ENCODE results near the gene PAX3.

The PAX3 gene

DNA sequence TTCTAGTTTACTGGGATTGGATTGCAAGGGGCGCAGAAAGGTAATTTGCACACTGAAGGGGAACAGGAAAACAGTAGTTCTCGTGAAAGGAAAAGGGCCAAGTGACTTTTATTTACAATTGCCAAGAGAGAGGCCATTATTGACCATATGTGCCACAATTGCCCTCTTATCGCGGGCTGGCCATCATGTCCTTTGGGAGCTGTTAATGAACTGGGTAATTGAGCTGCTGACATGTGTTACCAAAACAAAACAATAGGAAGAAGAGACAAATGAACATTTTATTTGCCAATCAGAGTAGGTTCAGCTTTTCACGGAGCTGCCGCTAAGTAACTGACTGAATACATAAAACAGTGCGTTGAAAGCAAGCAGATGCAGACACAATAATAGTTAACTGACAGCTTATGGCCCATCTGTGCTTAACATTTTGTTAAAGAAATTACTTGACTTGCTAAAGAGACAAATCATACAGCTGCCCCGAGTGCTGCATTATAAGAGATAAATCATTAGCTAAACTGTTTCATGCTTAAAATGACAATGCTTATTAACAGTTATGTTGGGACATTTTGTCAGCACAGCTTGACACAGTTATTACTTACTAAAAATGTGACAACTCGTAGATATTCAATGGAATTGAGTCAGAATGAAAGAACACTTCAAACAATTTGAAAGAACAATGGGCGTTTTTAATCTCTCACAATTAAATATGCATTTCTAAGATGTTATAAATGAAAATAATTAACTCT is 57.5 kb downstream of the PAX3 start:
- DNase-seq: no peak
- H3K27ac ChIP-seq: no peak overlapping the region
- intact Hi-C loops (cut with DNase I; ENCODE audit: low total_unique reads): no loop called here
- H3K4me3 ChIP-seq: no peak overlapping the region
- no peaks in the 10 kb centered on the region for H3K36me3 ChIP-seq
- peaks cover 0 to 4% of the 10 kb centered on the region in 2 donors for H3K27me3 ChIP-seq
- no peaks in the 10 kb centered on the region for H3K9me3 ChIP-seq
- peaks cover 0 to 4% (median 0%) of the 10 kb centered on the region in 4 donors for H3K4me1 ChIP-seq
- TF ChIP-seq, protein P1, sequence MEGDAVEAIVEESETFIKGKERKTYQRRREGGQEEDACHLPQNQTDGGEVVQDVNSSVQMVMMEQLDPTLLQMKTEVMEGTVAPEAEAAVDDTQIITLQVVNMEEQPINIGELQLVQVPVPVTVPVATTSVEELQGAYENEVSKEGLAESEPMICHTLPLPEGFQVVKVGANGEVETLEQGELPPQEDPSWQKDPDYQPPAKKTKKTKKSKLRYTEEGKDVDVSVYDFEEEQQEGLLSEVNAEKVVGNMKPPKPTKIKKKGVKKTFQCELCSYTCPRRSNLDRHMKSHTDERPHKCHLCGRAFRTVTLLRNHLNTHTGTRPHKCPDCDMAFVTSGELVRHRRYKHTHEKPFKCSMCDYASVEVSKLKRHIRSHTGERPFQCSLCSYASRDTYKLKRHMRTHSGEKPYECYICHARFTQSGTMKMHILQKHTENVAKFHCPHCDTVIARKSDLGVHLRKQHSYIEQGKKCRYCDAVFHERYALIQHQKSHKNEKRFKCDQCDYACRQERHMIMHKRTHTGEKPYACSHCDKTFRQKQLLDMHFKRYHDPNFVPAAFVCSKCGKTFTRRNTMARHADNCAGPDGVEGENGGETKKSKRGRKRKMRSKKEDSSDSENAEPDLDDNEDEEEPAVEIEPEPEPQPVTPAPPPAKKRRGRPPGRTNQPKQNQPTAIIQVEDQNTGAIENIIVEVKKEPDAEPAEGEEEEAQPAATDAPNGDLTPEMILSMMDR (IDR thresholded peaks at IDR 0.05): no peak

DNA sequence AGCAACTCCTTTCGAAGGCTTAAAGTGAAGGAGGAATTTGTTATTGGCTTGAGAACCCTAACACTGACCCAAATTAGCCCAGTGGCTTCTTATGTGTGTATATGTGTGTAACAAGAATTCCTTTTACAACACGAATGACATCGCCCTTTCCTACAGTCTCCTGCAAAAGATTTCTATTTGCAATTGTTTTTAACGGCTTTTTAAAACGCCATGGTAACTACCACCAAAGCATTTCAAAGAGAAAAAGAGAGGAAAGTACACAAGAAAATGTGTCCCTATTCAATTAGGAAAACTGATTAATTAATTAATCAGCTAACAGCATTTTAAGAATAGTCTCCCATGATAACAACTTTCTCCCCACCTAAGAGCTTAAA is 58.1 kb downstream of the PAX3 start:
- Histone ChIP-seq H3K36me3 (no peaks in the 10 kb centered on the region), H3K4me3 (no peak overlapping the region), H3K27me3 (peaks cover 0 to 4% of the 10 kb centered on the region in 2 donors), H3K27ac (no peak overlapping the region), H3K9me3 (no peaks in the 10 kb centered on the region), H3K4me1 (peaks cover 0 to 4% (median 0%) of the 10 kb centered on the region in 4 donors)
- TF ChIP-seq, protein P1 (IDR thresholded peaks at IDR 0.05): no peak
- DNase-seq: no peak
- intact Hi-C loops (cut with DNase I; ENCODE audit: low total_unique reads): no loop called here

DNA sequence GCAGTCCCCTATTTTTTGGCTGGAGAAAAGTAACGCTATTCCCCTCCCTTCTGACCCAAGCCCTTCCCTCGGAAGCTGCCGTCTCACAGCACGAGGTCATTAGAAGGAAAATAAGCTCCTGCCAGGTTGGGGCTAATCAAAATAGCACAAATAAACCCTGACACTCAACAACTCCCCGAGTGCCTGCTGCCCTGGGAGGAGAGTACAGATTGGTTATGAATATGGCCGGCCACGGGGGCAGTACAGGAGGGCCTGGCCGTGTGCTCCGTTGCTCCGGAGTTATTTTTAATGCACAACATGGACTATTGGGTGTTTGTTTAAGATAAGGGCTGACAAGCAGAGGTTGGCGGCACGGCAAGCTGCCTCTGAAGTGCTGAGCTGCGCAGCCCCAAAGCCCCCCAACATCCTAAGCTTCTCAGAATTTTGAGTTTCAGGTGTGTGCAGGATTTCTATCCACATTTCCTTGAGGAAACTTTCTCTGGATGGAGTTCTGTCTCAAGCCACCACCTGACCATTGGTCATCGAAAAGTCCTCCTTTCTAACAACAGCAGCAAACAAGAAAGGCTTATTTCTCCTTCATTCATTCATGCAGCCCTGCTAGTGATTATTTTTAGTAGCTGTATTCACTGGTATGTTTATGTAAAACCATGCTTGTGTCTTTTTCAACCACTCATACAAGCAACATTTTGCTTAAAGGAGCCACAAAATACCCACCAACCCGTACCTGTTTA is 58.7 kb downstream of the PAX3 start:
- no peak for DNase-seq
- intact Hi-C loops (cut with DNase I; ENCODE audit: low total_unique reads): no loop called here
- H3K27me3 ChIP-seq: peaks cover 0 to 4% of the 10 kb centered on the region in 2 donors
- H3K9me3 ChIP-seq: no peaks in the 10 kb centered on the region
- no peak overlapping the region for H3K4me3 ChIP-seq
- no peak overlapping the region for H3K27ac ChIP-seq
- peaks cover 0 to 4% (median 0%) of the 10 kb centered on the region in 4 donors for H3K4me1 ChIP-seq
- TF ChIP-seq, protein P1 (IDR thresholded peaks at IDR 0.05): no peak
- H3K36me3 ChIP-seq: no peaks in the 10 kb centered on the region

DNA sequence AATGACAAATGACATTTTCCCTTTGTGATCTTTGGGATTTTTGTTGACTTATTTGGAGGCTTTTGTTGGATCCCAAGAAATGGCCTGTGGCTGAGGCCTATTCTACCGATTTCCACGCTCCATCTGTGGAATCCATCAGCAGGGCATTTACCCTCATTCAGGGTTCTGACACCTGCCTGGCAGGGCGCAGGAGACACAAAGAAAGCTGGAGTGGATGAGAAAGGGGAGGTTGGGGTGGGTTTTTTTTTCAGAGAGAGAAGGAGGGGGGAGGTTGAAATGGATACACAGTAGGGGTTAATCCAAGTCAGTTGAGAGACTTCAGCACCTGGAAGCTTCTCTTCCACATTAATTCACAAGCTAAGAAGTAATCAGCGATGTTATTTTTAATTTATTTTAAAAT is 59.7 kb downstream of the PAX3 start:
- Histone ChIP-seq H3K9me3 (no peaks in the 10 kb centered on the region), H3K27me3 (peaks cover 0 to 4% of the 10 kb centered on the region in 2 donors), H3K36me3 (no peaks in the 10 kb centered on the region), H3K4me3 (no peak overlapping the region), H3K27ac (no peak overlapping the region), H3K4me1 (peaks cover 0 to 4% (median 0%) of the 10 kb centered on the region in 4 donors)
- DNase-seq: no peak
- intact Hi-C loops (cut with DNase I; ENCODE audit: low total_unique reads): no loop called here
- TF ChIP-seq, protein P1 (IDR thresholded peaks at IDR 0.05): no peak

DNA sequence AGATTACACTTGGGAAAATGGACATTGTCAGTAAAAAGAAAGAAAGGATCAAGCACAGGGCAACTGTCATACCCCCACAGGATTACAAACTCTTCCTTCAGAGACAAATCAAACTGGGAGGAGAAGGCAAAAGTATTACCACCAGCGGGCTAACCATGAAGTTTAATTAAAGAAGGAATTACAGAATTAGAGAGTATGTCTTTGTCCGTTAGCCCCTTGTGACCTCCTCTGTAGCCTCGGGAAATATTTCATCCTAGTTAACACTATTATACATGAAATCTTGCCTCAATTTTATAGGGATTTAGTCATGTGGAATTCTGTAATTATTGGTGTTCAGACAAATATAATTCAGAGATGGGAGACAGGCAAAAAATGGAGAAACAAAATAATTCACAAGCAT is 60.7 kb downstream of the PAX3 start:
- peaks cover 0 to 4% (median 0%) of the 10 kb centered on the region in 4 donors for H3K4me1 ChIP-seq
- DNase-seq: no peak
- H3K27ac ChIP-seq: no peak overlapping the region
- TF ChIP-seq, protein P1 (IDR thresholded peaks at IDR 0.05): no peak
- intact Hi-C loops (cut with DNase I; ENCODE audit: low total_unique reads): no loop called here
- H3K27me3 ChIP-seq: peaks cover 0 to 4% of the 10 kb centered on the region in 2 donors
- H3K4me3 ChIP-seq: no peak overlapping the region
- no peaks in the 10 kb centered on the region for H3K36me3 ChIP-seq
- no peaks in the 10 kb centered on the region for H3K9me3 ChIP-seq

Data from tibial artery (tissue), 4 donors.